ENCODE results near the gene PCNX2. TPM values are rescaled to one million over a fixed set of nuclear protein-coding genes. Genes with fewer than 3 reads are reported as not detected.

Gene PCNX2
- total RNA-seq, 1 donor from 2014 or later, result 25.5 TPM

GRCh38 chr1:233027046-233027445, 268.5 kb downstream of the PCNX2 start:
- Histone ChIP-seq H3K4me2 (ENCODE audit: low read length) (no peak overlapping the region), H3K27me3 (ENCODE audit: insufficient read depth, low read length) (no peaks in the 10 kb centered on the region), H4K20me1 (ENCODE audit: insufficient read depth, low read length) (no peaks in the 10 kb centered on the region), H3K9me3 (ENCODE audit: insufficient read depth, low read depth, low read length) (no peaks in the 10 kb centered on the region), H3K79me2 (ENCODE audit: insufficient read depth, low read length) (no peaks in the 10 kb centered on the region), H3K27ac (ENCODE audit: low read depth, low read length) (no peak overlapping the region), H3K4me1 (ENCODE audit: insufficient read depth, low read length) (no peaks in the 10 kb centered on the region), H3K36me3 (ENCODE audit: insufficient read depth, low read length) (no peaks in the 10 kb centered on the region), H2AFZ (ENCODE audit: low read depth, low read length) (no peak overlapping the region), H3K9ac (ENCODE audit: low read length) (no peak overlapping the region), H3K4me3 (ENCODE audit: insufficient read depth, low read depth, low read length) (no peak overlapping the region)
- H3K27me3 Mint-ChIP-seq (ENCODE audit: low read depth, unreplicated experiment), result no peaks in the 10 kb centered on the region
- TF ChIP-seq EZH2 (IDR thresholded peaks at IDR 0.05; ENCODE audit: insufficient read depth, low read length) (no peak), CTCF (IDR thresholded peaks at IDR 0.05; ENCODE audit: insufficient read depth, low read depth, low read length) (no peak)
- no peak overlapping the region for H3K27ac Mint-ChIP-seq (ENCODE audit: unreplicated experiment)
- H3K4me1 Mint-ChIP-seq (ENCODE audit: low read depth, unreplicated experiment), result peaks cover 2% of the 10 kb centered on the region
- no peak for FAIRE-seq
- peaks cover 2% of the 10 kb centered on the region for H3K9me3 Mint-ChIP-seq (ENCODE audit: unreplicated experiment)
- DNase-seq (ENCODE audit: low read depth), result no peak
- H3K36me3 Mint-ChIP-seq (ENCODE audit: low read depth, unreplicated experiment), result peaks cover 5% of the 10 kb centered on the region
- H3K4me3 Mint-ChIP-seq (ENCODE audit: unreplicated experiment), result no peak overlapping the region

DNA sequence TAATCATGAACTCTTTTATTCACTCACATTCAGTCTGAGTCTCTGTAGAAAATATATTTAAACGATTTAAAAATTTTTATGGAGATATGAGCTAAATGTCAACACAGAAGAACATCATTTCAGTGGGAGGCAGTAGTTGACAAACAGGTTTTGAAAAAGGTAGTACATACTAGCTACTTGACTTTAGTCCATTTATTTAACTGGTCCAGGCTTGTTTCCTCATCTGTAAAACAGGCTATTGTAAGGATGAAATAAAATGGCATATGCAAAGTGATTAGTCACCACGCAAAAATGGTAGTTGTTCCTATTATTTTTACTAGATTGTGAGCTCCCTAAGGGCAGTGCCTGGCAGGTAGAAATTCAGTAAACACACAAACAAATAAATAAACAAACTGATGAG, 270.0 kb downstream of the PCNX2 start:
- Mint-ChIP-seq H3K9me3 (ENCODE audit: unreplicated experiment) (peaks cover 2% of the 10 kb centered on the region), H3K4me3 (ENCODE audit: unreplicated experiment) (no peak overlapping the region), H3K4me1 (ENCODE audit: low read depth, unreplicated experiment) (peaks cover 2% of the 10 kb centered on the region), H3K27me3 (ENCODE audit: low read depth, unreplicated experiment) (no peaks in the 10 kb centered on the region), H3K36me3 (ENCODE audit: low read depth, unreplicated experiment) (peaks cover 8% of the 10 kb centered on the region), H3K27ac (ENCODE audit: unreplicated experiment) (no peak overlapping the region)
- TF ChIP-seq CTCF (IDR thresholded peaks at IDR 0.05; ENCODE audit: insufficient read depth, low read depth, low read length) (no peak), EZH2 (IDR thresholded peaks at IDR 0.05; ENCODE audit: insufficient read depth, low read length) (no peak)
- FAIRE-seq, result peak; percentile 17
- no peak overlapping the region for H2AFZ ChIP-seq (ENCODE audit: low read depth, low read length)
- H3K9me3 ChIP-seq (ENCODE audit: insufficient read depth, low read depth, low read length), result no peaks in the 10 kb centered on the region
- H3K27me3 ChIP-seq (ENCODE audit: insufficient read depth, low read length), result no peaks in the 10 kb centered on the region
- H3K9ac ChIP-seq (ENCODE audit: low read length), result no peak overlapping the region
- no peak overlapping the region for H3K27ac ChIP-seq (ENCODE audit: low read depth, low read length)
- peaks cover 3% of the 10 kb centered on the region for H3K4me1 ChIP-seq (ENCODE audit: insufficient read depth, low read length)
- no peak for DNase-seq (ENCODE audit: low read depth)
- H3K79me2 ChIP-seq (ENCODE audit: insufficient read depth, low read length), result no peaks in the 10 kb centered on the region
- H3K4me2 ChIP-seq (ENCODE audit: low read length), result no peak overlapping the region
- no peaks in the 10 kb centered on the region for H3K36me3 ChIP-seq (ENCODE audit: insufficient read depth, low read length)
- no peak overlapping the region for H3K4me3 ChIP-seq (ENCODE audit: insufficient read depth, low read depth, low read length)
- H4K20me1 ChIP-seq (ENCODE audit: insufficient read depth, low read length), result no peaks in the 10 kb centered on the region

- peaks cover 8% of the 10 kb centered on the region for H3K36me3 Mint-ChIP-seq (ENCODE audit: low read depth, unreplicated experiment)
- Histone ChIP-seq H3K4me1 (ENCODE audit: insufficient read depth, low read length) (peaks cover 7% of the 10 kb centered on the region), H3K9me3 (ENCODE audit: insufficient read depth, low read depth, low read length) (no peaks in the 10 kb centered on the region), H3K27ac (ENCODE audit: low read depth, low read length) (no peak overlapping the region), H3K36me3 (ENCODE audit: insufficient read depth, low read length) (no peaks in the 10 kb centered on the region), H3K4me2 (ENCODE audit: low read length) (no peak overlapping the region), H3K9ac (ENCODE audit: low read length) (no peak overlapping the region), H4K20me1 (ENCODE audit: insufficient read depth, low read length) (no peaks in the 10 kb centered on the region), H3K4me3 (ENCODE audit: insufficient read depth, low read depth, low read length) (no peak overlapping the region), H3K27me3 (ENCODE audit: insufficient read depth, low read length) (no peaks in the 10 kb centered on the region), H3K79me2 (ENCODE audit: insufficient read depth, low read length) (no peaks in the 10 kb centered on the region), H2AFZ (ENCODE audit: low read depth, low read length) (no peak overlapping the region)
- peaks cover 2% of the 10 kb centered on the region for H3K9me3 Mint-ChIP-seq (ENCODE audit: unreplicated experiment)
- FAIRE-seq (no peak), DNase-seq (ENCODE audit: low read depth) (no peak)
- H3K27me3 Mint-ChIP-seq (ENCODE audit: low read depth, unreplicated experiment), result no peaks in the 10 kb centered on the region
- peaks cover 6% of the 10 kb centered on the region for H3K4me1 Mint-ChIP-seq (ENCODE audit: low read depth, unreplicated experiment)
- no peak overlapping the region for H3K27ac Mint-ChIP-seq (ENCODE audit: unreplicated experiment)
- no peak overlapping the region for H3K4me3 Mint-ChIP-seq (ENCODE audit: unreplicated experiment)
- TF ChIP-seq EZH2 (IDR thresholded peaks at IDR 0.05; ENCODE audit: insufficient read depth, low read length), result no peak
- peak; percentile 29 for TF ChIP-seq CTCF (IDR thresholded peaks at IDR 0.05; ENCODE audit: insufficient read depth, low read depth, low read length)
These were observed 270.4 kb downstream of the PCNX2 start for GRCh38 chr1:233025157-233025556.

All from astrocyte (in vitro differentiated cells and primary cell).